HG02571 (cell line): Measurements from ENCODE around the gene FHAD1.
"Not testable (repeated sequence)": the region's sequence is repeated elsewhere in the genome, so short reads cannot be mapped to it uniquely, and the experiment has no call there.

Experiments used
- ATAC-seq: cut with Tn5 transposase; IDR thresholded peaks from one replicate; pipeline ENCODE4 v1.9.1; 2021; ENCODE audit warnings: mild to moderate bottlenecking, moderate library complexity; ENCODE audit not compliant: unreplicated experiment

The FHAD1 gene

GRCh38 chr1:15412175-15412800 lies 165.3 kb downstream of the FHAD1 start:
- no peak for ATAC-seq

GRCh38 chr1:15412843-15413242 lies 165.8 kb downstream of the FHAD1 start:
- no peak for ATAC-seq

- no peak for ATAC-seq
Measured at GRCh38 chr1:15413563-15414444, 166.8 kb downstream of the FHAD1 start.

- no peak for ATAC-seq
Measured at GRCh38 chr1:15414445-15414983, 167.5 kb downstream of the FHAD1 start.

- no peak for ATAC-seq
Measured at GRCh38 chr1:15417059-15417934, 170.3 kb downstream of the FHAD1 start.

GRCh38 chr1:15418806-15419515 lies 171.9 kb downstream of the FHAD1 start:
- no peak for ATAC-seq

GRCh38 chr1:15420853-15421465 lies 173.9 kb downstream of the FHAD1 start:
- no peak for ATAC-seq

- no peak for ATAC-seq
Measured at GRCh38 chr1:15422871-15423270, 175.8 kb downstream of the FHAD1 start.

- ATAC-seq: no peak
Measured at GRCh38 chr1:15423355-15424077, 176.5 kb downstream of the FHAD1 start.

GRCh38 chr1:15424146-15424667 lies 177.2 kb downstream of the FHAD1 start:
- ATAC-seq: no peak

- ATAC-seq: no peak
Measured at GRCh38 chr1:15424981-15425380, 178.0 kb downstream of the FHAD1 start.

- ATAC-seq: no peak
Measured at GRCh38 chr1:15425521-15425920, 178.5 kb downstream of the FHAD1 start.

GRCh38 chr1:15425958-15426357 lies 178.9 kb downstream of the FHAD1 start:
- ATAC-seq: no peak

- no peak for ATAC-seq
Measured at GRCh38 chr1:15426492-15427279, 179.7 kb downstream of the FHAD1 start.

GRCh38 chr1:15427280-15427666 lies 180.2 kb downstream of the FHAD1 start:
- ATAC-seq: no peak

GRCh38 chr1:15428252-15428651 lies 181.2 kb downstream of the FHAD1 start:
- ATAC-seq: not testable (repeated sequence)

- ATAC-seq: no peak
Measured at GRCh38 chr1:15428815-15429435, 181.9 kb downstream of the FHAD1 start.

GRCh38 chr1:15429701-15430149 lies 182.7 kb downstream of the FHAD1 start:
- ATAC-seq: no peak
